IPS-15b (cell line): Measurements from ENCODE around the gene EIF5AL1.

Source experiments
- H3K27me3 ChIP-seq: one replicate; pipeline ENCODE4 v1.6.1; 2013; ENCODE audit warnings: low read length; ENCODE audit not compliant: control insufficient read depth, insufficient read depth
- H3K36me3 ChIP-seq: one replicate; pipeline ENCODE4 v1.6.1; 2013; ENCODE audit warnings: low read length; ENCODE audit not compliant: control insufficient read depth, insufficient read depth
- H3K4me1 ChIP-seq: one replicate; pipeline ENCODE4 v1.6.1; 2013; ENCODE audit warnings: mild to moderate bottlenecking, low read length; ENCODE audit not compliant: control insufficient read depth, insufficient read depth
- H3K4me3 ChIP-seq: one replicate; pipeline ENCODE4 v1.5.1; 2013; ENCODE audit warnings: low read depth, low read length
- H3K9ac ChIP-seq: one replicate; pipeline ENCODE4 v1.6.1; 2013; ENCODE audit warnings: low read depth, mild to moderate bottlenecking, low read length
- H3K9me3 ChIP-seq: one replicate; pipeline ENCODE4 v1.6.1; 2013; ENCODE audit warnings: mild to moderate bottlenecking, low read length; ENCODE audit not compliant: control insufficient read depth, insufficient read depth

Gene EIF5AL1

GRCh38 chr10:79475877-79476276, 36.5 kb upstream of the EIF5AL1 start:
- Histone ChIP-seq H3K4me1 (no peaks in the 10 kb centered on the region), H3K27me3 (peaks cover 3% of the 10 kb centered on the region), H3K9me3 (no peaks in the 10 kb centered on the region), H3K36me3 (no peaks in the 10 kb centered on the region), H3K9ac (no peak overlapping the region), H3K4me3 (no peak overlapping the region)

- Histone ChIP-seq H3K27me3 (peaks cover 3% of the 10 kb centered on the region), H3K4me3 (no peak overlapping the region), H3K9me3 (no peaks in the 10 kb centered on the region), H3K4me1 (no peaks in the 10 kb centered on the region), H3K36me3 (no peaks in the 10 kb centered on the region), H3K9ac (no peak overlapping the region)
These were observed 35.7 kb upstream of the EIF5AL1 start for GRCh38 chr10:79476645-79477044.

- Histone ChIP-seq H3K36me3 (no peaks in the 10 kb centered on the region), H3K9me3 (no peaks in the 10 kb centered on the region), H3K27me3 (peaks cover 3% of the 10 kb centered on the region), H3K9ac (no peak overlapping the region), H3K4me3 (no peak overlapping the region), H3K4me1 (no peaks in the 10 kb centered on the region)
These were observed 34.9 kb upstream of the EIF5AL1 start for GRCh38 chr10:79477456-79477855.

GRCh38 chr10:79479283-79479909, 32.9 kb upstream of the EIF5AL1 start:
- peaks cover 3% of the 10 kb centered on the region for H3K27me3 ChIP-seq
- no peak overlapping the region for H3K9ac ChIP-seq
- no peak overlapping the region for H3K4me3 ChIP-seq
- H3K4me1 ChIP-seq, result no peaks in the 10 kb centered on the region
- no peaks in the 10 kb centered on the region for H3K36me3 ChIP-seq
- no peaks in the 10 kb centered on the region for H3K9me3 ChIP-seq

- H3K36me3 ChIP-seq, result no peaks in the 10 kb centered on the region
- H3K4me3 ChIP-seq, result no peak overlapping the region
- H3K9me3 ChIP-seq, result no peaks in the 10 kb centered on the region
- no peak overlapping the region for H3K9ac ChIP-seq
- no peaks in the 10 kb centered on the region for H3K27me3 ChIP-seq
- H3K4me1 ChIP-seq, result no peaks in the 10 kb centered on the region
These were observed 30.0 kb upstream of the EIF5AL1 start for GRCh38 chr10:79482304-79482703.

- no peaks in the 10 kb centered on the region for H3K4me1 ChIP-seq
- no peaks in the 10 kb centered on the region for H3K27me3 ChIP-seq
- H3K9ac ChIP-seq, result no peak overlapping the region
- no peak overlapping the region for H3K4me3 ChIP-seq
- no peaks in the 10 kb centered on the region for H3K9me3 ChIP-seq
- no peaks in the 10 kb centered on the region for H3K36me3 ChIP-seq
These were observed 29.6 kb upstream of the EIF5AL1 start for GRCh38 chr10:79482741-79483140.

- no peak overlapping the region for H3K9ac ChIP-seq
- no peak overlapping the region for H3K4me3 ChIP-seq
- H3K36me3 ChIP-seq, result no peaks in the 10 kb centered on the region
- no peaks in the 10 kb centered on the region for H3K9me3 ChIP-seq
- no peaks in the 10 kb centered on the region for H3K27me3 ChIP-seq
- H3K4me1 ChIP-seq, result peaks cover 3% of the 10 kb centered on the region
These were observed 29.0 kb upstream of the EIF5AL1 start for GRCh38 chr10:79483299-79483698.

GRCh38 chr10:79483948-79484347, 28.4 kb upstream of the EIF5AL1 start:
- Histone ChIP-seq H3K36me3 (no peaks in the 10 kb centered on the region), H3K4me1 (peaks cover 3% of the 10 kb centered on the region), H3K27me3 (peaks cover under 1% of the 10 kb centered on the region), H3K4me3 (no peak overlapping the region), H3K9me3 (no peaks in the 10 kb centered on the region), H3K9ac (no peak overlapping the region)

- H3K36me3 ChIP-seq, result no peaks in the 10 kb centered on the region
- H3K4me1 ChIP-seq, result peaks cover 3% of the 10 kb centered on the region
- no peak overlapping the region for H3K9ac ChIP-seq
- peaks cover 2% of the 10 kb centered on the region for H3K27me3 ChIP-seq
- H3K4me3 ChIP-seq, result no peak overlapping the region
- no peaks in the 10 kb centered on the region for H3K9me3 ChIP-seq
These were observed 27.9 kb upstream of the EIF5AL1 start for GRCh38 chr10:79484476-79484875.

- no peak overlapping the region for H3K9ac ChIP-seq
- H3K4me1 ChIP-seq, result peaks cover 3% of the 10 kb centered on the region
- H3K9me3 ChIP-seq, result no peaks in the 10 kb centered on the region
- peaks cover 2% of the 10 kb centered on the region for H3K27me3 ChIP-seq
- no peak overlapping the region for H3K4me3 ChIP-seq
- no peaks in the 10 kb centered on the region for H3K36me3 ChIP-seq
These were observed 24.8 kb upstream of the EIF5AL1 start for GRCh38 chr10:79487296-79488194.

- H3K36me3 ChIP-seq, result no peaks in the 10 kb centered on the region
- H3K4me1 ChIP-seq, result peaks cover 3% of the 10 kb centered on the region
- no peaks in the 10 kb centered on the region for H3K9me3 ChIP-seq
- no peak overlapping the region for H3K9ac ChIP-seq
- peaks cover 2% of the 10 kb centered on the region for H3K27me3 ChIP-seq
- no peak overlapping the region for H3K4me3 ChIP-seq
These were observed 24.0 kb upstream of the EIF5AL1 start for GRCh38 chr10:79488336-79488735.

GRCh38 chr10:79488870-79489269, 23.5 kb upstream of the EIF5AL1 start:
- no peaks in the 10 kb centered on the region for H3K36me3 ChIP-seq
- no peaks in the 10 kb centered on the region for H3K9me3 ChIP-seq
- no peak overlapping the region for H3K4me3 ChIP-seq

More at GRCh38 chr10:79488870-79489269, 23.5 kb upstream of the EIF5AL1 start:
- H3K4me1 ChIP-seq, result peaks cover 3% of the 10 kb centered on the region
- H3K27me3 ChIP-seq, result peaks cover 2% of the 10 kb centered on the region
- H3K9ac ChIP-seq, result no peak overlapping the region
